Neural crest cell (in vitro differentiated cells): ENCODE data around the gene TEX19. TPM values are rescaled to one million over a fixed set of nuclear protein-coding genes. Genes with fewer than 3 reads are reported as not detected.

Source experiments
- DNase-seq: peaks from one replicate; pipeline ENCODE4 v3.0.0; 2021; ENCODE audit warnings: low read depth, mixed read lengths, low spot score
- H3K27ac Mint-ChIP-seq: one replicate; pipeline ENCODE4 v1.8.0; 2021; ENCODE audit warnings: mild to moderate bottlenecking, mixed read lengths; ENCODE audit not compliant: unreplicated experiment
- H3K27me3 Mint-ChIP-seq: 2 replicates; pipeline ENCODE4 v1.8.0; 2021; ENCODE audit warnings: low read depth, mild to moderate bottlenecking, mixed read lengths
- H3K36me3 Mint-ChIP-seq: 2 replicates; pipeline ENCODE4 v1.8.0; 2021; ENCODE audit warnings: low read depth, mild to moderate bottlenecking, mixed read lengths
- H3K4me1 Mint-ChIP-seq: 2 replicates; pipeline ENCODE4 v1.8.0; 2021; ENCODE audit warnings: mixed read lengths
- H3K4me3 Mint-ChIP-seq: one replicate; pipeline ENCODE4 v1.8.0; 2021; ENCODE audit warnings: mild to moderate bottlenecking, mixed read lengths
- H3K9me3 Mint-ChIP-seq: 2 replicates; pipeline ENCODE4 v1.8.0; 2021; ENCODE audit warnings: mixed read lengths
- CTCF ChIP-seq: fragments of 200-600 bp; sonication (generic); conservative IDR thresholded peaks from 2 replicates; pipeline ENCODE4 v1.5.0; 2021; ENCODE audit warnings: antibody characterized with exemption, mild to moderate bottlenecking
- total RNA-seq: library from RNA; stranded (reverse); gene quantifications from 2 replicates; pipeline ENCODE4 v1.2.1, GENCODE V29; 2021

Gene TEX19
- total RNA-seq, 1 donor from 2014 or later = 0.23 TPM

DNA sequence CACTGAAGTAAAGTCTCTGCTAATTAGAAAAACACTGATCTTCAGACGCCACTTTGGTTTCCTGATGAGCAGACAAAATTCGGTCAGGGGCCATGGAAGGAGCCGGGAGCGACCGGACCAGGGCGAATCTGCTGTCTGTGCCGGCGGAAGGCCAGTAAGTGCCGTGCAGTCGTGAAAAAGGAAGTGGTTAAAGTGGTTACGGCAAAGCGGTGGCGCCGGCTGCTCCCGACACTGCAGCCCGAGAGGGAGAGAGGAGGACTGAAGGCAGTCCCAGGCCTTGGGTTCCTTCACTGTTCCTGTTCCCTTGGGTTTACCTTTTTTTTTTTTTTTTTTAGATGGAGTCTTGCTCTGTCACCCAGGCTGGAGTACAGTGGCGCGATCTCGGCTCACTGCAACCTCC lies 41.8 kb downstream of the TEX19 start:
- H3K36me3 Mint-ChIP-seq = no peaks in the 10 kb centered on the region
- H3K4me1 Mint-ChIP-seq = no peaks in the 10 kb centered on the region
- no peaks in the 10 kb centered on the region for H3K27me3 Mint-ChIP-seq
- no peaks in the 10 kb centered on the region for H3K9me3 Mint-ChIP-seq
- H3K27ac Mint-ChIP-seq = no peak overlapping the region
- TF ChIP-seq CTCF = no peak
- no peak for DNase-seq
- no peak overlapping the region for H3K4me3 Mint-ChIP-seq

DNA sequence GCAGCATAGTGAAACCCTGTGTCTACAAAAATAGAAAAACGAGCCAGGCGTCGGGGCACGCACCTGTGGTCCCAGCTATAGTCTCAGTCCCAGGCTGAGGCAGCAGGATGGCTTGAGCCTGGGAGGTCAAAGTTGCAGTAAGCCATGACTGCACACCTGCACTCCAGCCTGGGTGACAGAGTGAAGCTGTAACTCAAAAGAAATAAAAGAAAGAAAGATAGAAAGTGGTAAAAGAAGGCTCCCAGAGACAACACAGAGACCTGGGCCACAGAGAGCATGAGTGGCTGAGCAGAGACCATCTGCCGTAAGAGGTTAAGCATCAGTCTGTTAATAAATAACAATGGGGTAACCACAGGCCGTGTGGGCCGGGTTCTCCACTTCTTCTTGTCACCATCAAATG lies 43.8 kb downstream of the TEX19 start:
- H3K4me3 Mint-ChIP-seq = no peak overlapping the region
- no peak for DNase-seq
- no peak overlapping the region for H3K27ac Mint-ChIP-seq
- H3K9me3 Mint-ChIP-seq = no peaks in the 10 kb centered on the region
- H3K4me1 Mint-ChIP-seq = no peaks in the 10 kb centered on the region
- H3K27me3 Mint-ChIP-seq = no peaks in the 10 kb centered on the region
- no peaks in the 10 kb centered on the region for H3K36me3 Mint-ChIP-seq
- TF ChIP-seq CTCF = no peak

DNA sequence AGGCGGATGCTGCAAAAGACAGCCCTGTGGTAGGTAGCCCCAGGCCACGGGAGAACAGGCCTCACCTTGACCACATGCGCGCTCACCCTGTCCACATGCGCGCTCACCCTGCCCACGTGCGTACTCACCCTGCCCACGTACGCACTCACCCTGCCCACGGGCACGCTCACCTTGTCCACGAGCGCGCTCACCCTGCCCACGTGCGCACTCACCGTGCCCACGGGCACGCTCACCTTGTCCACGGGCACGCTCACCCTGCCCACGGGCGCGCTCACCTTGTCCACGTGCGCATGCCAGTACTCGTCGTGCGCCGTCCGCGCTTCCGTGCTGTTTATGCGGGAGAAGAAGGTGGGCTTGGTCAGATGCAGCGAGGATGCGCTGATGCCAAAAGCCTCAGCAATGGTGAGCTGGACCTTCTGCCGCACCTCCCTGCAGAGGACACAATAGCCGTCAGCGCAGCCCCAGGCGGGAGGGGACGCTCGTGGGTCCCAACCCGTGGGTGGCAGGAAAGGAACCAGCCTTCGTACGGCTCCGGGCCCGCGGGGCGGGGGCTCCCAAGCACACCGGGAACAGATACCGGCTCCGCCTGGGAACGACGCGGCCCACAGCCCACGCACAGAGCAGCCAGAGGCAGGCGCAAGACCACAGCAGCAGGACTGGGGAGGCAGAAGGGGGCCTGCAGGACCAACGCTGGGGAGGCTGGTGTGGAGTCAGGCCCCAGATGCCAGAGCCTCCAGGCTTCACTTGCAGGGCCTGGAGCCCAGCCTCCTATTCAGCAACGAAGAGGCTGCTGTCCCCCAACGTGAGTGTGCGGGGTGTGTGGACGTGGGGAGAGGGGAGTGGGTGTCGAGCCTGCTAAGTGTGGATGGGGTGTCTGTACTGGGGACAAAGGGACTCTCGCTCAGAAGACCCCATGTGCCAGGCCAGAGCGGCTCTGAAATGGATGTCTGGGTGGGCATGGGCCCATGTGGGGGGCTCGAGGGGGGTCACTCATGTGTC lies 44.9 kb downstream of the TEX19 start:
- no peak for TF ChIP-seq CTCF
- Mint-ChIP-seq H3K9me3 (no peaks in the 10 kb centered on the region), H3K4me3 (no peak overlapping the region), H3K27ac (peak overlapping the region; percentile 19), H3K36me3 (no peaks in the 10 kb centered on the region), H3K4me1 (no peaks in the 10 kb centered on the region), H3K27me3 (no peaks in the 10 kb centered on the region)
- no peak for DNase-seq

- Mint-ChIP-seq H3K4me3 (no peak overlapping the region), H3K9me3 (no peaks in the 10 kb centered on the region), H3K36me3 (no peaks in the 10 kb centered on the region), H3K27ac (no peak overlapping the region), H3K27me3 (no peaks in the 10 kb centered on the region), H3K4me1 (no peaks in the 10 kb centered on the region)
- no peak for DNase-seq
- TF ChIP-seq CTCF = no peak
These were observed 46.0 kb downstream of the TEX19 start for GRCh38 chr17:82405051-82405450.

GRCh38 chr17:82406131-82406671 lies 47.2 kb downstream of the TEX19 start:
- Mint-ChIP-seq H3K9me3 (no peaks in the 10 kb centered on the region), H3K4me1 (no peaks in the 10 kb centered on the region), H3K27ac (no peak overlapping the region), H3K4me3 (no peak overlapping the region), H3K27me3 (no peaks in the 10 kb centered on the region), H3K36me3 (no peaks in the 10 kb centered on the region)
- no peak for TF ChIP-seq CTCF
- no peak for DNase-seq
